Neural cell (in vitro differentiated cells): ENCODE measurements around the gene ZFPM1.

ENCODE experiments used
- CTCF ChIP-seq: fragments of 450-650 bp; IDR thresholded peaks from 2 replicates; pipeline ENCODE4 v1.5.1; 2014; ENCODE audit warnings: antibody characterized with exemption, mild to moderate bottlenecking, moderate library complexity; ENCODE audit not compliant: poor library complexity, severe bottlenecking
- EZH2 ChIP-seq: fragments of 200-600, 300-800 bp; shearing (Covaris generic), sonication (generic); IDR thresholded peaks from 2 replicates; pipeline ENCODE4 v1.6.1; 2014; ENCODE audit warnings: antibody characterized with exemption, low read length, borderline replicate concordance, mild to moderate bottlenecking; ENCODE audit not compliant: insufficient read depth, poor library complexity, severe bottlenecking
- POLR2AphosphoS5 ChIP-seq: IDR thresholded peaks from 2 replicates; pipeline ENCODE4 v1.6.1; 2012
- RAD21 ChIP-seq: fragments of 450-650 bp; conservative IDR thresholded peaks from 2 replicates; pipeline ENCODE4 v1.6.1; 2014; ENCODE audit warnings: antibody characterized with exemption, mild to moderate bottlenecking, moderate library complexity
- REST ChIP-seq: IDR thresholded peaks from 2 replicates; pipeline ENCODE4 v1.6.1; 2012; ENCODE audit warnings: borderline replicate concordance
- SMC3 ChIP-seq: fragments of 450-650 bp; conservative IDR thresholded peaks from 2 replicates; pipeline ENCODE4 v1.6.1; 2014; ENCODE audit warnings: antibody characterized with exemption, mild to moderate bottlenecking, moderate library complexity; ENCODE audit not compliant: poor library complexity
- TAF1 ChIP-seq: IDR thresholded peaks from 2 replicates; pipeline ENCODE4 v1.6.1; 2012; ENCODE audit warnings: low read depth

GRCh38 chr16:88497561-88498462, 44.7 kb downstream of the ZFPM1 start:
- TF ChIP-seq CTCF, result no peak
- no peak for TF ChIP-seq SMC3
- no peak for TF ChIP-seq POLR2AphosphoS5
- TF ChIP-seq EZH2, result no peak
- no peak for TF ChIP-seq TAF1
- no peak for TF ChIP-seq REST
- TF ChIP-seq RAD21, result no peak
